GM12864 (cell line): ENCODE results near the gene STYXL2.

ENCODE experiments used
- DNase-seq: peaks from one replicate; pipeline ENCODE4 v3.0.0-alpha.2; 2011; ENCODE audit warnings: low read depth
- H3K4me3 ChIP-seq: 2 replicates; pipeline ENCODE4 v1.5.1; 2011; ENCODE audit warnings: mild to moderate bottlenecking, low read depth, low read length, control low read depth
- TF ChIP-seq, protein P1 (sequence below): IDR thresholded peaks from 2 replicates; pipeline ENCODE4 v1.5.1; 2011; ENCODE audit warnings: low read depth, mild to moderate bottlenecking, moderate library complexity, low read length, control low read depth, inconsistent platforms; ENCODE audit errors: missing control alignments

The STYXL2 gene

DNA sequence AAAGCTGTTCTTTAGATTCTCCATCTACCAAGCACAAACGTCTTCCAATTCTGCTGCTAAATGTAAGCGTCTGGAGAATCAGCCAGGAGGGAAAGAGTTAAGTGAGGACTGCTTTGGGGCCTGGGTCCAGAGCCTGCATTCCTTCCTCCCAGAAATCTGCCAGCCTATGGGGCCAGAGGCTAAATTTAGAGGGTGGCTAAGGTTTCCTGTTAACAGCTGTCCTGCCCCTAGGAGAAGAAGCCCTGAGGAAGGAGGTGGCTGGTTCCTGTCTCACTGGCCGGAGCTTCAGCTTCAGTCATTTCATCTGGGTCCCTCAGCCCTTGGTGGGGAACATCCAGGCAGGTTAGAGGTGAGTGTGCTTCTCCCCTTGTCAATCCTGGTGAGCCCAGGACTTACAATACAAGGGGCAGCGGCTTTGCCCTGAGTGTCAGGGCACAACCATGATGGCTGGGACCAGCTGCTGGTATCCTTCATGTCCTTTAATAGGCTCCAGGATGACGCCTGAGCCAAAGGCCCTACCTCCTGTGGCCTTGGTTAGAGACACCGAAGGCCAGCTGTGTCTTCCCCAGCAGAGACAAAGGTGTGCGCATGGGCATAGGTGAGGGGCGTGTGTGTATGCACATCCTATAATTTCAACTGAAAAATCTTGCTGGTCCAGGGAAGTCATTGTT is at the start of gene STYXL2:
Gene STYXL2 (plus strand): TSS at position 230 of the 671 bp plus-strand sequence. CDS start 775 bp downstream, outside the sequence.
- TF ChIP-seq, protein P1, sequence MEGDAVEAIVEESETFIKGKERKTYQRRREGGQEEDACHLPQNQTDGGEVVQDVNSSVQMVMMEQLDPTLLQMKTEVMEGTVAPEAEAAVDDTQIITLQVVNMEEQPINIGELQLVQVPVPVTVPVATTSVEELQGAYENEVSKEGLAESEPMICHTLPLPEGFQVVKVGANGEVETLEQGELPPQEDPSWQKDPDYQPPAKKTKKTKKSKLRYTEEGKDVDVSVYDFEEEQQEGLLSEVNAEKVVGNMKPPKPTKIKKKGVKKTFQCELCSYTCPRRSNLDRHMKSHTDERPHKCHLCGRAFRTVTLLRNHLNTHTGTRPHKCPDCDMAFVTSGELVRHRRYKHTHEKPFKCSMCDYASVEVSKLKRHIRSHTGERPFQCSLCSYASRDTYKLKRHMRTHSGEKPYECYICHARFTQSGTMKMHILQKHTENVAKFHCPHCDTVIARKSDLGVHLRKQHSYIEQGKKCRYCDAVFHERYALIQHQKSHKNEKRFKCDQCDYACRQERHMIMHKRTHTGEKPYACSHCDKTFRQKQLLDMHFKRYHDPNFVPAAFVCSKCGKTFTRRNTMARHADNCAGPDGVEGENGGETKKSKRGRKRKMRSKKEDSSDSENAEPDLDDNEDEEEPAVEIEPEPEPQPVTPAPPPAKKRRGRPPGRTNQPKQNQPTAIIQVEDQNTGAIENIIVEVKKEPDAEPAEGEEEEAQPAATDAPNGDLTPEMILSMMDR: no peak
- H3K4me3 ChIP-seq: no peak within 1 kb of the TSS
- no peak for DNase-seq

DNA sequence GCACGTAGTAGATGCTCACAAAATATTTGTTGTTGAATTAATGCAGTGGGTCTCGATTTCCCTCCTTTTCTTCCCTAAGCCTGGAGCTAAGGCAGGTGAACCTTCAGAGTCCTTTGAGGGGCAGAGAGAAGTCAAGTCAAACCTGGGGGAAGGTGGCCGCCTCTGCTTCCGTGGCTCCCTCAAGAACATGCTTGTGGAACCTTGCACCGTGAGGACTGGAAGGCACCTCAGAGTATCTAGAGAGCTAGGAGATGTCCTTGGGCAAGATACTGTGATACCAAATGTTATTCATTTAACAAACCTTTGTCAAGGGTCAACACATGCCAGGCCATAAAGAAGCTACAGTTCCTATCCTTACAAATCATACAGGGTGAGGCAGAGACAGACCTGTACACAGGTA is 42.0 kb upstream of the STYXL2 start:
- TF ChIP-seq, protein P1: no peak
- no peak overlapping the region for H3K4me3 ChIP-seq
- DNase-seq: no peak

DNA sequence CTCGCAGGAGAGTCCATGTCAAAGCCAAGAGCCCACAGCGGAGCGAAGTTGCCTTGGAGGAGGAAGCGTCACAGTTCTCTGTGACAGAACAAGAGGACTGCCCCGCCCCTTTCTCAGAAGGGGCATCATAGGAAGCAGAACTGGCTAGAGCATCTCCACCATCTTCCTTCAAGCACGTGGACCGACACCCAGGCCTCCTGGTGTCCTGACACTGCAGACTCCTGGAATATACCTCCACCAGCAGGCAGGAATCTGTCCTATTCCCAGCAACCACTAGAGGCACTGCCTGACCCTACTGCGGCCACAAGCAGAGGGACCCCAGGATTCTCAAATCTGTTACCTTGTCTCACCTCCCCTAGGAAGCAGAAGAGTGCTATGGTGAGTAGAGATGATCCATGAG is 41.5 kb upstream of the STYXL2 start:
- H3K4me3 ChIP-seq: no peak overlapping the region
- TF ChIP-seq, protein P1: peak; percentile 55
- no peak for DNase-seq

DNA sequence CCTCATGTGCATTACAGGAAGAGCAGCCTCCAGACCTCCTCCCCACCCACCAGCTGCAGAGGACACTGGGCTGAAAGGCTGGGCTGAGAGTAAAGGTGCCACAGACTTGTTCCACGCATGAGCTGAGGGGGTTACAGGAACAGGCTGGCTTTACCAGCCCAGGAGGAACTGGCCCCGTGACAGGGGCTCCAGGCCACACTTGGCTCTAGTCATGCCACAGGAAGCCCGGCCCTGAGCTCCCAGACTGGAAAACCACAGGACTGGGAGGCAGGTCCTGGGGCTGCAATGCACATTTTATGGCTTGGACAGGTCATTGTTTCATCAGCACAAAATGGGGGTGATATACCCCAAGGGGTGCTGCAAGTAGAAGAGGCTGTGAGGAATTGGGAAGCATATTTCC is 39.3 kb upstream of the STYXL2 start:
- no peak overlapping the region for H3K4me3 ChIP-seq
- TF ChIP-seq, protein P1: no peak
- no peak for DNase-seq

DNA sequence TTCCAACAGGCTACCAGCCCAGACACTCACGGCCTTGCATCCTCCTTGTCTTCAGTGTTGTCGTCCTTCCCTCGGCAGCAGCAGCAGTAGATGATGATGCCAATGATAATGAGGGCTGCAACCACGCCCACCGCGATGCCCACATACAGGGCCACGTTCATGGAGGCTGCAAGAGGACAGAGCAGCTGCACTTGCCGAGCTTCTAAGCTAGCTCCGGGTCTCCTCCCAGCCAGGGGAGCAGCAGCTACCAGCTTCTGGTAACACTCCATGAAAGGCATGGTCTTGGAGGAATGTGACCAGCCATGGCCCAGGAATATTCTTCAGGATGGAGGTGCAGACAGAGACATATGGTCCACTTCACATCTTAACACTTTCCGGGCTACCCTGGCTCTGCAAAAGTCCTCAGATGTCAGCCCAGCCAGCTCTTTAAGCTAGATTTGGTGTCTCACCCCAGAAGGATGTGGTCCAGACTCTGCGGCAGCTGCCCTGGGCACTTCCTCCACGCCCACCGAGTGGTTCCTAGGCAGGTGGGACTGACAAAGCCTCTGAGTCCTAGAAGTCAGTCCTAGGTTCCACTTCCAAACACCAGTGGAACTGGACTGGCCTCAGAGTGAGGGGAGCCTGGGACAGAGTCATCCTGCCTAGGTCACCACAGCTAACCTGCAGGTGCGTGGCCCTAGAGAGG is 38.8 kb upstream of the STYXL2 start:
- no peak overlapping the region for H3K4me3 ChIP-seq
- TF ChIP-seq, protein P1: no peak
- no peak for DNase-seq

DNA sequence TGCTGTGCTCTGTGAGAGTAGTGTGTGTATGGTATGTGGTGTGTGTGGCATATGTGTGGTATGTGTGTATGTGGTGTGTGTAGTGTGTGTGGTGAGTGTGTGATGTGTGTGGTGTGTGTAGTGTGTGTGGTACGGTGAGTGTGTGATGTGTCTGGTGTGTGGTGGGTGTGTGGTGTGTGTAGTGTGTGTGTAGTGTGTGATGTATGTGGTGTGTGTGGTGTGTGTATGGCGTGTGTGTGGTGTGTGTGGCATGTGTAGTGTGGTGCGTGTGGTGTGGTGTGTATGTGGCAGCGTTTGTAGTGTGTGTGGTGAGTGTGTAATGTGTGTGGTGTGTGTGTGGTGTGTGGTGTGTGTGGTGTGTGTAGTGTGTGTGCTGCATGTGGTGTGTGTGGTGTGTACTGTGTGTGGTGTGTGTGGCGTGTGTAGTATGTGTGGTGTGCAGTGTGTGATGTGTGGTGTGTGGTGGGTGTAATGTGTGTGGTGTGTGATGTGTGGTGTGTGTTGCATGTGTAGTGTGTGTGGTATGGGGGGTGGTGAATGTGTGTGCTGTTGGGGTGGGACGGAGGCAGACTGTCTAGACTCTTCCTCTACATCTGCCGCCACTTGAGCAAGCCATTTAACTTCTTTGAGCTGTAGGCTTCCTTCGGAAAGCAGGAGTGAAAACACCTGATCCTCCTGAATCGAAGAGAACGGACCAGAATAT is 37.2 kb upstream of the STYXL2 start:
- H3K4me3 ChIP-seq: no peak overlapping the region
- no peak for DNase-seq
- TF ChIP-seq, protein P1: no peak
